Inferior parietal cortex (tissue), 1 donor: ENCODE measurements around the gene CAVIN2.
A peak's percentile ranks its signal among the peaks of the same experiment; 100 is the strongest.

ENCODE experiments used
- DNase-seq: peaks from one replicate; pipeline ENCODE4 v3.0.0-alpha.2; 2016; ENCODE audit errors: extremely low spot score

The CAVIN2 gene

GRCh38 chr2:191866195-191866594 lies 19.3 kb upstream of the CAVIN2 start:
- DNase-seq, result no peak

GRCh38 chr2:191864628-191865374 lies 17.9 kb upstream of the CAVIN2 start:
- DNase-seq, result peak; percentile 62

GRCh38 chr2:191863988-191864387 lies 17.1 kb upstream of the CAVIN2 start:
- no peak for DNase-seq

DNA sequence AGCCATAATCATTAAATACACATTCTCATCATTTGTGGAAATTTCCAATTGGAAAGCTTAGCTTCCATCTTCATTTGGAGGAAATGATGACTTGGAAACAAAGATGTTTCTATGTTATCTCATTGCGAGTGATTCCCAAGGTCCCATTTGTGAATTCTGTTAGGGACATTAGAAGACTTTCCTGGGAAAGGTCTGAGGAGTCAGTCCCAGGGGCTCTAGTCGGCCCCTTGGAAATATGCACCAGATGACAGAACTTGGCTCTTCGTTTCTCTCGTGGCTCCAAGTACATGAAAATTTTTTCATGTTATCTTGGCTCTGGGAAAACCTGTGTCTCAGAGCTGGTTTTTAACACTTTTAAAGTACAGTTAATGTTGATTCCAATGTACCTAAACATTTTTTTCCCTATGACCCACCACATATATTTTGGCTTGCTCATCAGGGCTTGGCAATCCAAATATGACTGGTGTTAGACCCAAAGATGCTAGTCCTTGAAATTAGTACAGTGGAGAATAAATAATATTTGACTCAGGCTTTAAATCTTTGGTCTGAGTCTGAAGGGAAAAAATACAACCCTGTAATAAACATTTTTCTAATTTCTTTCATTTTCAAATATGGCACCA lies 15.4 kb upstream of the CAVIN2 start:
- no peak for DNase-seq

DNA sequence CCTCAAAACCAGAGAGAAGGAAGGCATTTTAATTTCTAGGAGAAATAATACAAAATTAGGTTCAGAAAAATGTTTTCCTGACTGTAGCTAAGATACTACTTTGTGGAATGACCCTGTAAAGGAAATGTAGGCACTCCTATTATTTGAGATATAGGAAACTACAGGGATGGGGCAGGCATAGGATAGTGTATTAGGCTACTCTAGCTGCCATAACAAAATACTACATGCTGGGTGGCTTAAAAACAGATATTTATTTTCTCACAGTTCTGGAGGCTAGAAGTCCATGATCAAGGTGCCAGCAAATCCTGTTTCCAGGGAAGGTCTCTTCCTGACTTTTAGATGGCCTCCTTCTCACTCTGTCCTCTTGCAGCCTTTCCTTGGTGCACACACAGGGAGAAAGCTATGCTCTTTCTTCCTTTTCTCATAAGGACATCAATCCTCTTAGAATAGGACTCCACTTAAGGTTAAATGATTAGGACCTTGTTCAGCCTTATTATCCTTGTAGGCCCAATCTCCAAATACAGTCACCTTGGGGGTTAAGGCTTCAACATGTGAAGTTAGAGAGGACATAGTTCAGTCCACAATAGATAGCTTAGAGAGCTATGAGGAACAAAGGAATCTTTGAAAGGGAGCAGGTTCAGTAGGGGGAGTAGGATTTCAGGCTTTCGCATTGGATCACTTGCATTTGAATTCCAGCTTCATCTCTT lies 14.0 kb upstream of the CAVIN2 start:
- DNase-seq, result no peak

GRCh38 chr2:191859681-191860080 lies 12.8 kb upstream of the CAVIN2 start:
- no peak for DNase-seq

DNA sequence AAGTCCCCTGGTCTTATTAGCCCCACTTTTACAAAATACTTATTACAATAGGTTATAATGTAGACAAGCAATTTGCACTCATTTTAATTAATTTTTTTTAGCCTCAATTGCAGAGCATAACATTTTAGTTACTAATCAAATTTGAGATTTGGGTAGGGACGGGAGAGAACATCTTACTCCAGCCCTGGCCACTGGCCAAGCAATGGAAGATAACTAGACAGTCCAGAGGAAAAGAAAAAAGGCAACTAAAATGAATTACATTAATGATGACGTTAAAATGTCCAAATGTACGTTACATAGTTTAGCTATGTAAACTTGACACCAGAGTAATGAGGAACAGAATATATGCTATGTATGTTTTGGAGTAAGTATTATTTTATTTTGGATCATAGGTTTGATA lies 11.0 kb upstream of the CAVIN2 start:
- no peak for DNase-seq

GRCh38 chr2:191857259-191857805 lies 10.4 kb upstream of the CAVIN2 start:
- DNase-seq, result no peak

DNA sequence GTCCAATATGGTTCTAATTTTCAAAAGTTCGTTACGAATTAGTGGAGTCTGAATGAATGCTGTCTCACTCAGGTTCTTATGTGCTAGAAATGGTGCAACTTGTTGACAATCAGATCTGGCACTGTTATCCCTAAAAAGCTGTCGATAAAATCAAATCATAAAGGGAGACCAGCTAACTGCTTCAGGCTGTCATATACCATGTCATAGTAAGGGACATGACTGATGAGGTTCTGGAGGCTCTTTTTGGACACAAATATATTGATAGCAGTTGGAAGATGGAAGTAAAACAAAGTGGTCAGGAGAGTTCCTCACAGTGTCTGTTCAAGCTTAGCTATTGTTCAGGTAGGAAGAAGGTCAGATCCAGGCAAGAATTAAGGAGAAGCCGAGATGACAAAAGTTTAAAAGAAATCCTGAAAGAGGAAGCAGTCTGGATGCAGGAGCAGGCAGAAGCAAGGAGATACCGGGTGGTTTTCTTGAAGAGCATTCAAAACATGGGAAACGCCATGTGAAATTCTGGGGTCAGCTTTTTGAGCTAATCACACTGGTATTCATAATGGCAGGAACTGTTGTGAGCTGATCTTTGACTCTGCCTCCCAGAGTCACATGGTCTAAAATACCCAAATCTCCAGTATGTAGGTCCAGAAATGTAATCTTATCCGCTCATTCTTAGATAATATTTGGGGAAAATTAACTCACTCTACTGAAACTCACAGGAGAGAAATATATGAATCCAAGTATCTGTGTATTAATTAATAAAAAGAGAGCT lies 9.4 kb upstream of the CAVIN2 start:
- no peak for DNase-seq

DNA sequence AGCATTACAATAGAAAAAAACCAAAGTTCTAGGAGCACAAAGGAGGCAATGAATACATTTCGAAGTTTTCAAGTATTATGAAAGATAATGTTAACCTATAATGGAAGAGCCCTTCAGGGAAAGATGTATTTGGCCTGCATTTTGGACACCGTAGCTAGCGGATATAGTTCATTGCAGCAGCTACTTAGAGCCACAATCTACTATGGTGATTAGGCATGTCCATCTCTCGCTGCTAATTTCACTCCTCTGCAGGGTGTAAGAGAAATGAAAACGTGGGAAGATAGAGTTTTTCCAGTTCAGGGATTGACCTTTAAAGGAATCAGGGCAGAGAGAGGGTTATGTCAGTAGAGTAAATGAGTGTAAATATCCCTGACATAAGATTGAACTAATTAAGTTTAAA lies 8.5 kb upstream of the CAVIN2 start:
- no peak for DNase-seq

GRCh38 chr2:191854382-191855372 lies 7.8 kb upstream of the CAVIN2 start:
- no peak for DNase-seq

GRCh38 chr2:191853843-191854242 lies 7.0 kb upstream of the CAVIN2 start:
- no peak for DNase-seq

DNA sequence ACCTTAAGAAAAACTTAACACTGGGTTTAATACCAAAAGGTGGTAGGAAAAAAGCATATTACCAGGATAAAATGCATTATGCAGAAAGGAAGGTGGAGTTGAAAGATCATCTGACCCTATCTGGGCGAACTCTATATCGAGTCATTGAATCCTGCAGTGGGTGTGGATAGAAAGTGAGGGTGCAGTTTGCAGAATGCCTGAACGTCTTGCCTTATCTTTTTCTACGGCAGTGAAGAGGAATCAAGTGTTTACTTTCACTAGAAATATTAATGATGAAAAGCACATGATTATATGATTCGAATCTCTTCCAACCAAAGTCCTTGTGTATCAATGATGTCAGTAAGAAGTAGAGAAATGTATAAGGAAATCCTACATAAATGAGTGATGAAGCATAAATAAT lies 4.3 kb upstream of the CAVIN2 start:
- no peak for DNase-seq

- no peak for DNase-seq
These were observed 2.2 kb upstream of the CAVIN2 start for GRCh38 chr2:191848771-191849767.

DNA sequence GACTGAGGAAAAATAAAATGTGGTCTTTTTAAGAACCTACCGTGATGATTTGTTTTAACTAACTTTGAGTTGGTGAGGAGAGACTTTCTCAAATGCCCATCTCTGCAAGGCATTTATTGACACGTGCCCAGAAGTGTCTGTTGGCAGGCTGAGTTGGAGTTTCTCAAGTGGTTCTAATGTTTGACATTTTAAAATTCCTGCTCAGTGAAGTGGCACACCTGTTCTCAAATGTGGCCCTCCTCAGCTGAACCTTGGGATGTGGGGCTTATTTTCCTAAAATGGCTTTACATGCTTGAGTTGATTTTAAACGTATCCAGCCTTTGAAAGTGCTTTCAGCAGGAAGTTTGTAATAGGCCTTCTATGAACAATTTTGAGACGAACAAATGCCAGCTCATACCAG lies 876 bp upstream of the CAVIN2 start:
- DNase-seq, result no peak

- DNase-seq, result no peak
These were observed 893 bp downstream of the CAVIN2 start for GRCh38 chr2:191845876-191846514.

- DNase-seq, result no peak
These were observed 1.6 kb downstream of the CAVIN2 start for GRCh38 chr2:191845248-191845715.

GRCh38 chr2:191844706-191845105 lies 2.2 kb downstream of the CAVIN2 start:
- DNase-seq, result no peak

DNA sequence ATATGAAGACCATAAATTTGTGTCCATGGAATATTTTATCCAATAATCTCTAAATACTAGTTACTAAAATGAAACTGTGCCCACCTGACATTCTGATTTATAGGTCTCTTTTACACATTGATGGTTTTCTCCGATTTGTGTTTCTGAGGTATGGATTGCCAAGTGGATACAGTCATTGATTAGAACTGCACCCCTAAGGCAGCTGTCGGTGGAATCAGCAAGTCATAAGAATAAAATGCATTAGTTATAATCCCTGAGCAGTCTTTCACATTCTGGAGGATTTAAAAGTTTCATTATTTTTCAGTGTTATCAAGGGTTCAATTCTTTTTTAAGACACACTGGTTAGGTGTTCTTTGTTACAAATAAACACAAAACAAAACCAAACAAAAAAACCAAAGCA lies 6.0 kb downstream of the CAVIN2 start:
- DNase-seq, result no peak
